ENCODE results near the gene COPS6.

DNA sequence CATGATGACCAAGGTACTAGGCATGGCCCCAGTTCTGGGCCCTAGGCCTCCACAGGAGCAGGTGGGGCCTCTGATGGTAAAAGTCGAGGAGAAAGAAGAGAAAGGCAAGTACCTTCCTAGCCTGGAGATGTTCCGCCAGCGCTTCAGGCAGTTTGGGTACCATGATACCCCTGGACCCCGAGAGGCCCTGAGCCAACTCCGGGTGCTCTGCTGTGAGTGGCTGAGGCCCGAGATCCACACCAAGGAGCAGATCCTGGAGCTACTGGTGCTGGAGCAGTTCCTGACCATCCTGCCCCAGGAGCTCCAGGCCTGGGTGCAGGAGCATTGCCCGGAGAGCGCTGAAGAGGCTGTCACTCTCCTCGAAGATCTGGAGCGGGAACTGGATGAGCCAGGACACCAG, 31.8 kb upstream of the COPS6 start:
- TF ChIP-seq, protein P1, sequence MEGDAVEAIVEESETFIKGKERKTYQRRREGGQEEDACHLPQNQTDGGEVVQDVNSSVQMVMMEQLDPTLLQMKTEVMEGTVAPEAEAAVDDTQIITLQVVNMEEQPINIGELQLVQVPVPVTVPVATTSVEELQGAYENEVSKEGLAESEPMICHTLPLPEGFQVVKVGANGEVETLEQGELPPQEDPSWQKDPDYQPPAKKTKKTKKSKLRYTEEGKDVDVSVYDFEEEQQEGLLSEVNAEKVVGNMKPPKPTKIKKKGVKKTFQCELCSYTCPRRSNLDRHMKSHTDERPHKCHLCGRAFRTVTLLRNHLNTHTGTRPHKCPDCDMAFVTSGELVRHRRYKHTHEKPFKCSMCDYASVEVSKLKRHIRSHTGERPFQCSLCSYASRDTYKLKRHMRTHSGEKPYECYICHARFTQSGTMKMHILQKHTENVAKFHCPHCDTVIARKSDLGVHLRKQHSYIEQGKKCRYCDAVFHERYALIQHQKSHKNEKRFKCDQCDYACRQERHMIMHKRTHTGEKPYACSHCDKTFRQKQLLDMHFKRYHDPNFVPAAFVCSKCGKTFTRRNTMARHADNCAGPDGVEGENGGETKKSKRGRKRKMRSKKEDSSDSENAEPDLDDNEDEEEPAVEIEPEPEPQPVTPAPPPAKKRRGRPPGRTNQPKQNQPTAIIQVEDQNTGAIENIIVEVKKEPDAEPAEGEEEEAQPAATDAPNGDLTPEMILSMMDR (optimal IDR thresholded peaks at IDR 0.05 in 1 of 3, IDR thresholded peaks at IDR 0.05 in 1 of 3, conservative IDR thresholded peaks at IDR 0.05 in 1 of 3; ENCODE audit: extremely low read depth in 1 of 3, insufficient read depth in 2 of 3, low read length in 3 of 3): no peak
- no peak for TF ChIP-seq EZH2 (IDR thresholded peaks at IDR 0.05; ENCODE audit: low read length)

All from keratinocyte (primary cell).